ENCODE data around the gene RBP7.
"Not testable (repeated sequence)": the region's sequence is repeated elsewhere in the genome, so short reads cannot be mapped to it uniquely, and the experiment has no call there.

Gene RBP7

GRCh38 chr1:10020086-10020485, 23.1 kb downstream of the RBP7 start:
- no peak for TF ChIP-seq CTCF (conservative IDR thresholded peaks at IDR 0.05)
- no peak for TF ChIP-seq ZFX (IDR thresholded peaks at IDR 0.05)

GRCh38 chr1:10020678-10021077, 23.6 kb downstream of the RBP7 start:
- not testable (repeated sequence) for H3K27ac ChIP-seq

More at GRCh38 chr1:10020086-10020485, 23.1 kb downstream of the RBP7 start:
- H3K27ac ChIP-seq = no peak overlapping the region

GRCh38 chr1:10021992-10022391, 25.0 kb downstream of the RBP7 start:
- not testable (repeated sequence) for H3K27ac ChIP-seq

- no peak overlapping the region for H3K27ac ChIP-seq
- no peak for TF ChIP-seq ZFX (IDR thresholded peaks at IDR 0.05)
- no peak for TF ChIP-seq CTCF (conservative IDR thresholded peaks at IDR 0.05)
Measured at GRCh38 chr1:10022656-10023055, 25.6 kb downstream of the RBP7 start.

GRCh38 chr1:10025354-10025753, 28.3 kb downstream of the RBP7 start:
- H3K27ac ChIP-seq = no peak overlapping the region
- TF ChIP-seq ZFX (IDR thresholded peaks at IDR 0.05) (no peak), CTCF (conservative IDR thresholded peaks at IDR 0.05) (no peak)

GRCh38 chr1:10027027-10027426, 30.0 kb downstream of the RBP7 start:
- no peak for TF ChIP-seq CTCF (conservative IDR thresholded peaks at IDR 0.05)
- no peak for TF ChIP-seq ZFX (IDR thresholded peaks at IDR 0.05)
- no peak overlapping the region for H3K27ac ChIP-seq

GRCh38 chr1:10028956-10029500, 32.0 kb downstream of the RBP7 start:
- H3K27ac ChIP-seq = not testable (repeated sequence)

GRCh38 chr1:10031461-10031860, 34.4 kb downstream of the RBP7 start:
- TF ChIP-seq CTCF (conservative IDR thresholded peaks at IDR 0.05) = no peak
- no peak for TF ChIP-seq ZFX (IDR thresholded peaks at IDR 0.05)
- no peak overlapping the region for H3K27ac ChIP-seq

GRCh38 chr1:10032590-10033358, 35.7 kb downstream of the RBP7 start, which contains the start of gene UBE4B:
UBE4B (plus strand) TSS chr1:10032958; CDS start chr1:10033671, 713 bp downstream.
- peak within 1 kb of the TSS; percentile 85 for H3K27ac ChIP-seq
- TF ChIP-seq CTCF (conservative IDR thresholded peaks at IDR 0.05) (peak; percentile 99), ZFX (IDR thresholded peaks at IDR 0.05) (no peak)

Measured in C4-2B (cell line).